HepG2 (cell line): ENCODE results near the gene GGA1. TPM values are rescaled to one million over a fixed set of nuclear protein-coding genes. Genes with fewer than 3 reads are reported as not detected.

Experiments
- AKNA ChIP-seq: sonication (generic); formaldehyde crosslinking; IDR thresholded peaks from 2 replicates; pipeline ENCODE4 v1.4.0; 2020; ENCODE audit warnings: missing genetic modification reagents, borderline replicate concordance
- ATF5 ChIP-seq: sonication (generic); formaldehyde crosslinking; IDR thresholded peaks from 2 replicates; pipeline ENCODE4 v1.4.0; 2020; ENCODE audit warnings: mild to moderate bottlenecking, low read depth, missing genetic modification reagents
- FLYWCH1 ChIP-seq: sonication (generic); formaldehyde crosslinking; IDR thresholded peaks from 2 replicates; pipeline ENCODE4 v1.8.1; 2023; ENCODE audit warnings: mild to moderate bottlenecking, missing genetic modification reagents
- IRX3 ChIP-seq: sonication (generic); formaldehyde crosslinking; IDR thresholded peaks from 2 replicates; pipeline ENCODE4 v1.8.1; 2023; ENCODE audit warnings: mild to moderate bottlenecking, low read depth, missing genetic modification reagents, borderline replicate concordance
- JUN ChIP-seq: sonication (generic); formaldehyde crosslinking; IDR thresholded peaks from 2 replicates; pipeline ENCODE4 v1.4.0; 2020; ENCODE audit warnings: mild to moderate bottlenecking, missing genetic modification reagents
- KDM2A ChIP-seq: sonication (generic); formaldehyde crosslinking; IDR thresholded peaks from 2 replicates; pipeline ENCODE4 v1.4.0; 2020; ENCODE audit warnings: low read depth, missing genetic modification reagents, borderline replicate concordance
- LRRFIP1 ChIP-seq: sonication (generic); formaldehyde crosslinking; conservative IDR thresholded peaks from 2 replicates; pipeline ENCODE4 v1.4.0; 2020; ENCODE audit warnings: missing genetic modification reagents
- MBNL3 ChIP-seq: fragments of 250-450 bp; sonication (Bioruptor Pico); conservative IDR thresholded peaks from 2 replicates; pipeline ENCODE4 v1.8.0; 2022; ENCODE audit warnings: mild to moderate bottlenecking, inconsistent platforms
- MTA1 ChIP-seq: sonication (generic); formaldehyde crosslinking; IDR thresholded peaks from 2 replicates; pipeline ENCODE4 v1.4.0; 2020; ENCODE audit warnings: missing genetic modification reagents, mild to moderate bottlenecking, borderline replicate concordance
- SRSF1 ChIP-seq: fragments of 200-400 bp; formaldehyde crosslinking; optimal IDR thresholded peaks from 2 replicates; pipeline ENCODE3; 2017; ENCODE audit warnings: mild to moderate bottlenecking, low read depth, low read length, moderate library complexity
- TEF ChIP-seq: sonication (generic); formaldehyde crosslinking; IDR thresholded peaks from 2 replicates; pipeline ENCODE4 v1.5.0; 2020; ENCODE audit warnings: missing genetic modification reagents
- ZC3H13 ChIP-seq: sonication (generic); formaldehyde crosslinking; IDR thresholded peaks from 2 replicates; pipeline ENCODE4 v1.8.1; 2023; ENCODE audit warnings: mild to moderate bottlenecking, missing genetic modification reagents, moderate library complexity
- ZNF225 ChIP-seq: sonication (generic); formaldehyde crosslinking; IDR thresholded peaks from 2 replicates; pipeline ENCODE4 v1.4.0; 2020; ENCODE audit warnings: mild to moderate bottlenecking, missing genetic modification reagents
- ZNF234 ChIP-seq: sonication (generic); formaldehyde crosslinking; conservative IDR thresholded peaks from 2 replicates; pipeline ENCODE4 v1.5.1; 2020; ENCODE audit warnings: mild to moderate bottlenecking, missing genetic modification reagents
- ZNF276 ChIP-seq: sonication (generic); formaldehyde crosslinking; IDR thresholded peaks from 2 replicates; pipeline ENCODE4 v1.4.0; 2020; ENCODE audit warnings: mild to moderate bottlenecking, low read depth, missing genetic modification reagents
- ZNF460 ChIP-seq: sonication (generic); formaldehyde crosslinking; IDR thresholded peaks from 2 replicates; pipeline ENCODE4 v1.5.1; 2020; ENCODE audit warnings: missing genetic modification reagents, mild to moderate bottlenecking, borderline replicate concordance
- ZNF589 ChIP-seq: sonication (generic); formaldehyde crosslinking; conservative IDR thresholded peaks from 2 replicates; pipeline ENCODE4 v1.8.0; 2022; ENCODE audit warnings: mild to moderate bottlenecking, moderate library complexity, missing genetic modification reagents
- ZNF775 ChIP-seq: sonication (generic); formaldehyde crosslinking; IDR thresholded peaks from 2 replicates; pipeline ENCODE4 v1.4.0; 2020; ENCODE audit warnings: missing genetic modification reagents, mild to moderate bottlenecking, moderate library complexity, borderline replicate concordance
- polyA plus RNA-seq, 8 experiments: library from polyadenylated mRNA; depleted of rRNA in 3 of 8; stranded (reverse) in 7 of 8; unstranded in 1 of 8; fragments of >200 nt; fragmentation: Illumina TruSeq in 4 of 8; extraction: Trizol in 4 of 8; gene quantifications; 2 replicates each; pipeline versions ENCODE4 v1.2.1 to v1.2.3, GENCODE V29; 2011 to 2016; ENCODE audit warnings: low read depth in 4 of 8, missing spikeins in 1 of 8, mixed read lengths in 1 of 8; ENCODE audit not compliant: insufficient read depth in 1 of 8
- total RNA-seq, 5 experiments: library from RNA; depleted of rRNA; stranded (reverse); fragments of >200 nt; fragmentation: Illumina TruSeq; extraction: Trizol; gene quantifications; 2 replicates each; pipeline ENCODE4 v1.2.3, GENCODE V29; 2016; ENCODE audit warnings: low read depth in 1 of 5

GGA1 gene
- total and polyA plus RNA-seq, 2 of the 13 experiments (the other 11 are each of a cell fraction or from before 2014, with no cell fraction given): 29.1 to 87.2 TPM

GRCh38 chr22:37559901-37560607 is 48.6 kb upstream of the GGA1 start, which contains the start of gene CDC42EP1 (continued):
- TF ChIP-seq TEF (CRISPR knock-in tag): no peak
- no peak for TF ChIP-seq MTA1
- 0 out of 2 replicates have a peak, but pooled peaks have one; percentile 29 for TF ChIP-seq ZC3H13 (CRISPR knock-in tag)
- TF ChIP-seq ZNF276: no peak
- no peak for TF ChIP-seq ZNF234 (CRISPR knock-in tag)
- TF ChIP-seq ATF5 (CRISPR knock-in tag): no peak
- TF ChIP-seq SRSF1: peak; percentile 93
- no peak for TF ChIP-seq ZNF225
- TF ChIP-seq AKNA (CRISPR knock-in tag): no peak
- TF ChIP-seq KDM2A (CRISPR knock-in tag): peak; percentile 61; the same call in 1 of the 2 replicates
- TF ChIP-seq MBNL3 (CRISPR knock-in tag): no peak
- no peak for TF ChIP-seq FLYWCH1 (CRISPR knock-in tag)
- TF ChIP-seq LRRFIP1 (CRISPR knock-in tag): no peak
- TF ChIP-seq IRX3: no peak
- TF ChIP-seq ZNF775 (CRISPR knock-in tag): no peak
- TF ChIP-seq ZNF589 (CRISPR knock-in tag): no peak
- TF ChIP-seq JUN (CRISPR knock-in tag): no peak
- no peak for TF ChIP-seq ZNF460
